GM19452 (cell line): ENCODE data around the gene LATS2.

Experiments
- ATAC-seq: cut with Tn5 transposase; IDR thresholded peaks from one replicate; pipeline ENCODE4 v1.9.1; 2021; ENCODE audit not compliant: unreplicated experiment

The LATS2 gene

DNA sequence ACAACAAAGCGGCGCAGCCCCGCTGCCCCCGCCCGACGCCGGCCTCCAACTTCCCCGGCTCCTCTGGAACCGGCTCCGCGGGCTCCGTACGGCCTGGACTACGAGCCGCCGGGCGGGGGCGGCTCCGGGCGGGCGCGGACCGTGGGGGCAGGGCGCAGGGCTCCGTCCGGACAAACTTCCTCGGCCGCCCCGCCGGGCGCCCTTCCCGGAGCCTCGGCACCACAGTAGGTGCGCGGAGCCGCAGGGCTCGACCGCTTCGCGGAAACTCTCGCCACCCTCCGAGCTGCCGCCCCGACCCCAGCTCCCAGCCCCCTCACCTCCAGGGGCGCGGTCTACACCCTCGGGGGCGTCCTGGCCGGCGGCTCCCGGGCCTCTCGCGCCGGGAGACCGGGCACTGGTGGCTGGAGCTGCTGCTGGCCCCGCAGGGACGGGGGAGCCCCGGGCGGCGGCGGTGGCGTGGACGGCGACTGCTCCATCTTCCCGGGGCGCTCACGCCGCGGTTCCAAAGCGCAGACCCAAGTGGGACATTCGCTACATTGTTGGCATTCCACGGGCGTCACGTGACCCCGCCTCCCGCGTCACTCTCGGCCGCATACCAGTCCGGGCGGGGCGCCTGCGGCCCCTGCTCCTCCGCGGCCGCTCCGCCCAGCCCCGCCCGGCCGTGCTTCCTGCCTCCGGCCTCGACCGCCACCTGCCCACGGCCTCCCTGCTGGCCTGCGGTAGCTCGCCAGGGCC lies at the start of gene LATS2:
LATS2 (minus strand) TSS at position 558 of the 735 bp plus-strand sequence. CDS start 15,560 bp downstream, outside the sequence.
- ATAC-seq, result peak; percentile 91

DNA sequence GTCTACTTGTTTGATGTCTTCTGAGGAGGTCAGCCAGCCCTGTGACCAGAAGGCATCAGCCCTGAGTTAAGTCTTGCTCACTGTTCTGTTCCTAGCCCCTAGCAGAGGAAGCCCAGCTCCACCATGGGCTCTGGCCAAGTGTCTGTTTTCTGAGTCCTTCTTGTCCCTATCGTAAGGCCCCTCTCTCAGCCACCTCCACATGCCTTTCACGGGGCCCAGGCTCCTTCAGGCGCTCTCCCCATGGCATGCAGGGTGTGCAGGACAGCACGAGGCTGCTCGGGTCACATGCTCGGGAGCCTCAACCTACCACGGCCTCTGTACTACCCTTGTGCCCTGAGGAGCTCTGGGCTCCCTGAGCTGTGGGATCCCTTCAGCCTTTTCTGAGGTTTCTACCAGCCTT lies 47.8 kb upstream of the LATS2 start:
- ATAC-seq, result no peak

DNA sequence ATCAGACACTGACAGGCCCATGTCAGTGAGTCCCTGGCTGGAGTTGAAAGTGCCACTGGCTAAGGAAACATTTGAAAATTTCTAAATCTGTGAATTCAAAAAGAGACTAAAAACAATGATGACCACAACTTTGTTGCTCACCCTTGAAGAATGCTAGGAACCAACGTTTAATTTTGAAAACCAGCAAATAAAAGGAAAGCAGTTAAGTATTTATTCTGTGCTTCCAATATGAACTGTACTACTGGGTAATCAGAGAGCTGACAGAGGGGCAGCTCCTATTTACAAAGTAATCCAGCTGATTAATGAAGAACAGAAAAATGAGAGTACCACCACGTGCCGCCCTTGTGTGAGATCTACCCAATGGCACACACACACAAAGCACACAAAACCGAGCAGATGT lies 44.7 kb upstream of the LATS2 start:
- ATAC-seq, result no peak

DNA sequence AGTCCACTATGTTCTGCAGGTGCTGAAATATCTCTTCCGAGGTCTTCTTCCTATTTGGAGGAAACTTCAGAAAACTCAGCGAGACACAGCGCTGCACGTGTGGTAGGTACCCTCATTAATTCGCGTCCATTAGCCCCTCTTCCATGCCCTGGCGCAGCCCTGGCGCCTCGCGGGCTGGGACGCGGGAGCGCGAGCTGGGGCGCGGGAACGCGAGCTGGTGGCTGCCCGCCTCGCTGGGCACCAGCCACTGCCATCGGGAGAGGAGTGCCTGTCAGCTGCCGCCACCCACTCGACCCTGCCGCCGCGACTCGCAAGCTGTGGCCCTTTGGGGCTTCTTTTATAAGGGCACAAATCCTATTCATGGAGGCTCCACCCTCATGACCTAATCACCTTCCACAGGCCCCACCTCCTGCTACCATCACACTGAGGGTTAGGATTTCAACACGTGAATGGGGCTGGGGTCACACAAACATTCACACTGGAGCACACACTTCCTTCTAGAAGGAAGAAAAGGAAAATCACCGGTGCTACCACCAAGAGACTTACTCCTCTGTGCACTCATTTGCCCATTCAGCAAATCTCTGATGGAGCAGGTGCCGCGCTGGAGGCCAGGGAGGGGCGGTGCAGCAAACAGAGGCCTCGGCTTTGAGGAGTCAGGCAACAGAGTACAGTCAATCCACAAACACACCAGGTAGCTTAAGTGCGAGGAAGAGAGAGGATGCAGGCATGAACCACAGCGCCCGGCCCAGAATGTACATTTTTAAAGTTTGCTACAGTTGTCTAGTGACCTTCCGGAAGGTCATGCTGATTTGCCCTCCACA lies 43.0 kb upstream of the LATS2 start:
- no peak for ATAC-seq

DNA sequence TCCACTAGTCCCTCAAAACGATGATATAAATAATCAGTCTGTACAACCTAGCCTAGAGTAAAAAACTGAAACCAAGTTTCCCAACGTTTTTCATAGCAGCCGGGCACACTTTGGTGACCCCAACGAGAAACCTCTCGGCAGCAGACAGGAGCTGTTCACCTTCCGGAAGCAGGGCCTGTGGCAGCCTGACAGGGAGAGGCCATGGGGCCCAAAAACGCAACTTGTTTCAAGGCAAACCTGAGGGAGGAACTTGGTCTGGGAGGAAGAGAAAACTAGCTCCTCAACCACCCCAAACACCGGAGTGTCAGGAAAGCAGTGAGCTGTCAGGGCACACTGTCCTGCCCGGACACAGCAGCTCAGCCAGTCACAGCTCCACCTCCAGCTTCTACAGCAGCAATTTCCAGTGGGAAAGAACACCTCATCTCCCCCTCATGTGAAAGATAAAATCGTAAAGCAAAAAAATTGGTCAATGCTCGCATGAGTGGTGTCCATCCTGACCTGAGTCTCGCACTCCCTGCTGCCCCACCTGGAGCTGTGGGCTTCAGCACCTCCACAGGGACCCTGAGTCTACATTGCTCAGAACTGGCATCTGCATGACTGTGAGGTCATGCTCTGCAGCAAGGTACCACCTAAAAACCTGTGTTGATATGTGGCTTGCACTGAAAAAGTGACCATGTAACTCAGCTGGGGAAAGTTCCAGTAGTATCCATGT lies 40.6 kb upstream of the LATS2 start:
- ATAC-seq, result no peak

DNA sequence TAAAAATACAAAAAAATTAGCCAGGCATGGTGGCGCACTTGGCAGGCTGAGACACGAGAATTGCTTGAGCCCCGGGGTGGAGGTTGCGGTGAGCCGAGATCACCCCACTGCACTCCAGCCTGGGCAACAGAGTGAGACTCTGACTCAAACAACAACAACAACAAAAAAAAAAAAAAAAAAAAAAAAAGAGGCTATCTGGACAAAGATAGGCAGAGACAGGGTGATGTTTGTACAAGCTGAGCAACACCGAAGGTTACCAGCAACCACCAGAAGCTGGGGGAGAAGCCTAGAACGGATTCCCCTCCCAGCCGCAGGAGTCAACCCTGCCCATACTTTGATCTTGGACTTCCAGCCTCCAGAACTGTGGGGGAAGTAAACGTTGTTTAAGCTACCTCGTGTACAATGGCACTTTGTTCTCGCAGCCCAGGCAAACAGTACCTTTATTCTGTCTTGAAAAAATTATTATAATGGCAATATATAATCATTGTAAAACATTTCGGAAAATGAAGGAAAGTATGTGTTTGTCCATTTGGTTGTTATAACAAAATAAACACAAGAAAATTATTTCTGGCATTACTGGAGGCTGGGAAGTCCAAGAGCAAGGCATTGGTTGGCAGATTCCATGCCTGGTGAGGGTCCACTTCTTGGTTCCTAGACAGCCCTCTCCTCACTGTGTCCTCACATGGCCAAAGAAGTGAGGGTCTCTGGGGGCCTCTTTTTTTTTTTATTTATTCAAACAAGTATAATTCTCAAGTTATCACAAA lies 39.8 kb upstream of the LATS2 start:
- no peak for ATAC-seq

DNA sequence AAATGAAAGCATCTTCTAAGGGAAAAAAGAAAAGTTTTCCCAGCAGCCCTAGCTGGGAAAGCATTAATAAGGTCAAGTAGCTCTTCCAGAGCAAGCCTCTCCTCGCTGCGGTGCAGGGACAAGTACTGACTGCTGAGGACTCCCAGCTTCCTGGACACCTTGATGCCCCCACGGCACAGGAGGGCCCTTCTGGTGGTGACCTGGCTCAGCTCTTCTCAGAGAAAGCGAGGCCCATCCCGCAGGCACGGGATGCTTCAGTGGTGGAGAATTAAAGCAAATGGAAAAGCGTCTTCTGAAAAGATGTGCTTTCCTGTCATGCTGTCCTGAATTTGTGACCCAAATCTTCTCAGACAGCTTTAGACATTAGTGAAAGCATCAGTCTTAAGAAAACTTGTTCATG lies 38.8 kb upstream of the LATS2 start:
- no peak for ATAC-seq

DNA sequence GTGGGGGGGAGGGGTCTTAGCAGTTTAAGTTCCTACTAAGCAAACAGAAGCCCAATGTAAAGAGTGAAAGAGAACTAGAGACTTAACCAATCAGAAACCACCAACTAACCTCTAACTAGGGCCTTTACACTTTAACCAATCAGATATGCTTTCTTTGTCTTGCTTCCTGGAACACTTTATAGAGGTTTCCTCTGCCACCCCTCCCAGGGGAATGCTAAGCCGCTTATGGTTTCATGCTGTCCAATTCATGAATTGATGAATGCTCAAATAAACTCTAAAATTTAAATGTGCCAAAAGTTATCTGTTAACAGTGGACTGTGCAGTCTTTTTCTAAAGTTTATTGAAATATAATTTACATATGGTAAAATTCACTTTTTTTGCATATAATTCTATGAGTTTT lies 33.9 kb upstream of the LATS2 start:
- no peak for ATAC-seq

DNA sequence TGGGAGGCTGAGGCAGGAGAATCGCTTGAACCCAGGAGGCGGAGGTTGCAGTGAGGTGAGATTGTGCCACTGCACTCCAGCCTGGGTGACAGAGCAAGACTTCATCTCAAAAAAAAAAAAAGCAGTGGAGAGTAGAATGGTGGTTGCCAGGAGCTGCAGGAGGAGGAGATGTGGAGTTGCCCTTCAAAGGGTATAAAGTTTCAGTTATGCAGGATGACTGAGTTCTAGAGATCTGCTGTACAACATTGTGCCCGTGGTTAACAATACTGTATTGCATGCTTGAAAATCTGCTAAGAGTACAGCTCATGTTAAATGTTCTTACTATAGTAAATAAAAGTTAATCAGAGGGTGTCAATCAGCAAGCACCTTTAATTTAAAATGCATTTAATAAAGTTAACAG lies 28.4 kb upstream of the LATS2 start:
- ATAC-seq, result no peak

DNA sequence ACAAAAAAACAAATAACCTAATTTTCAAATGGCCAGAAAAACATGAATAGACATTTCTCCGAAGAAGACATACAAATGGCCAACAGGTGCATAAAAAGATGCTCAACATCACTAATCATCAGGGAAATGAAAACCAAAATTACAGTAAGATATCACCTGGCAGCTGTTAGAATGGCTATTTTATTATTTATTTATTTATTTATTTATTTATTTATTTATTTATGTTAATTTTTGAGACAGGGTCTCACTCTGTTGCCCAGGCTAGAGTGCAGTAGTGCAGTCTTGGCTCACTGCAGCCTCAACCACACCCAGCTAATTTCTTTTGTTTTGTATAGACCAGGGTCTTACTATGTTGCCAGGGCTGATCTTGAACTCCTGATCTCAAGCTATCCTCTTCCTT lies 27.1 kb upstream of the LATS2 start:
- ATAC-seq, result no peak

DNA sequence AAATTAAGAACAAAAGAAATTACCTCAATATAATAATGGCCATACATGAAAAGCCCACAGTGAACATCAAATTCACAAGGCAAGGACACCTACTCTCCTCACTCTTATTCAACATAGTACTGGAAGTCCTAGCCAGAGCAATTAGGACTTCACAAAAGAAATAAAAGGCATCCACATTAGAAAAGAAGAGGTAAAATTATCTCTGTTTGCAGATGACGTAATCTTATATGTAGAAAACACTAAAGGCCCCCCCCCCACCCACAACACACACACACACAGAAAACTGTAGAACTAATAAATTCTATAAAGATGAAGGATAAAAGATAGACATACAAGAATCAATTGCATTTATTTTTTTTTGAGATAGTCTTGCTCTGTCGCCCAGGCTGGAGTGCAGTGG lies 25.5 kb upstream of the LATS2 start:
- ATAC-seq, result no peak

DNA sequence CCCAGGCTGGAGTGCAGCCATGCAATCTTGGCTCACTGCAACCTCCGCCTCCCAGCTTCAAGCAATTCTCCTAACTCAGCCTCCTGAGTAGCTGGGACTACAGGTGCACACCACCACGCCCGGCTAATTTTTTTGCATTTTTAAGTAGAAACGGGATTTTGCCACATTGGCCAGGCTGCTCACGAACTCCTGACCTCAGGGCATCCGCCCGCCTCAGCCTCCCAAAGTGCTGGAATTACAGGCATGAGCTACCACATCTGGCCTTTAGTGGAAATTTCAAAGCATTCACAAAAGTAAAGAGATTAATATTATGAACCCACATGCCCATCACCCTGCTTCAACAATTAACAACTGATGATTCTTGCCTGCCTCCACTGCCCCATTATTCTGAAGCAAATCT lies 20.5 kb upstream of the LATS2 start:
- ATAC-seq, result no peak

DNA sequence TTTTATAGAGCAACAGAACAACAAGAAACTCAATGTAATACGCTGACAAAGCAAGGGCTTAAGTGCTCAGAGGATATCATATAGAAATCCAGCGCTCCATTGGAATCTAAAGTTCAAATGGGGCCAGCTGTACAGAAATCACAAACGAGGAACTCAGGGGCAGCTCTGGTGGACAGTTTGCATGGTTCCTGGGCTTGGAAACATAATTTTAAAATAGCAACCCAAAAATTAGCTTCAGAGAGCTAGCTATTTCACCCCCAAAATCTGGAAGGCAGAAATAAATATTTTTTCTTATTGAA lies 19.2 kb upstream of the LATS2 start:
- no peak for ATAC-seq

DNA sequence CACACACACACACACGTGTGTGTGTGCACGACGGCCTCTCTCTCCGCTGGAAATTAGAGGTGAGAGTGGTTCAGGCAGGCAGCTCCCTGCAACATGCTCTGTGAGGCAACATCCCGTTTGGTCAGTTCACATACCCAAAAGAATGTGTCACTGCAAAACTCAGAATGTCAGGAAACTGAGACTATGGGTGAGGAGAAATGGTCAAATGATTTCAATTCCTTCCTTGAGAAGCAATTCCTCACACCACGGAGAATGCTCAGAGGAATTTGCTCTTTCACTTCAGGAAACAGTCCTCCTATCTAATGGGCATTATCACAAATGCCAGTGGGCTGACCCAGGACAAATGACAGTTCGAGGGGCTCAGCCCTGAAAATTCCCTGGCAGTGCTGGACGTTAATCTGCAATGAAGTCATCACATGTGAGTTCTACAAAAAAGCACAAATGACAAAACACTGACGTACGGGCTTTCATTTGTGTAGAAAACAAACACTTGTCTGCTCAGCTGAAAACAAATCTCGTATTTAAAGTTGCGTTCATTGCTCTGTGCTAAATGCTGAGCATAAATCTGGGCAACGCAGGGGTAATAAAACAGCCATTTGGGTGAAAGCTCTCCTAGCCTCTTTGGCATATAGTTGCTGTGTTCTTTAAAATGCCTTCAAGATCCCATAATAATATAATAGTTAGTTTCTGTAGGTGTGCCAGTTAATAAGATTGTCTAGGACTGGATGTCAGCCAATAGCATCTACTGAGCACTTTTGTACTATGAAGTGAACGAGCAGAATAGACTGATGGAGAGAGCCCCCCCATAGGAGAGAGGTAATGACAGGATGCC lies 18.6 kb upstream of the LATS2 start:
- no peak for ATAC-seq

DNA sequence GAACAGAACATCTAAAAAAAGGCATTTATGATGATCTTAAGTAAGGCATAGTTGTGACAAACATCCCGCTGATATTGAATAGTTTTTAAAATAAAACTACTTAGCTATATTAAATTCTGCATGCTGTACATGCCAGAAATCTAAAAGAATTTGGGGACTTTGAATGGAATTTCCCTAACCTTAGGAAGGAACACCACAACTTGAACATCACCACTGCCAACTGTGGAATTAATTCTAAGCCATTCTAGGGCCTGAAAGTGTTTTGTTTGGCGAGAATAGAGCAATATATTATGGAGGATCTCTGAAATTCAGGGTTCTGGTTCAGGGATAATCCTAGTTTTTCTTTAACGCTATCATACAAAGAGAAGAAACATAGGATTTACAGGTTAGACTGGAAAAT lies 17.8 kb upstream of the LATS2 start:
- ATAC-seq, result no peak

DNA sequence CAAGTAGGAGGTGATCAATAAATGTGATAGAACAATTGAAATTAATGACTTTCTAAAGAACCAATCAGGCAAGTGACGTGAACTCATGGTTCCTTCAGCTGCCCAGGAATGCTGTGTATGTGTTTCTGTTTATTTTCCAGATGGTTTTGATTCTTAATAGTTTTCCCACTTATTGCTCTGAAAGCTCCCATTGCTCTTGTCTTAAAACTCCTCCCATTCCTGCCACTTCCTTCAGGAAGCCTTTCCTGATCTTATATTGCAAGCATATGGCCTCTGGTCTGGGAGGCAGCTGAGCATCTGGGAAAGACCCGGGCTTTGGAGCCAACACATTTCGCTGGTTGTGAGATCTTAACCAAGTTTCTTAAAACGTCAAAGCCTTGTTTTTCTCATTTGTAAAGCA lies 17.1 kb upstream of the LATS2 start:
- no peak for ATAC-seq

DNA sequence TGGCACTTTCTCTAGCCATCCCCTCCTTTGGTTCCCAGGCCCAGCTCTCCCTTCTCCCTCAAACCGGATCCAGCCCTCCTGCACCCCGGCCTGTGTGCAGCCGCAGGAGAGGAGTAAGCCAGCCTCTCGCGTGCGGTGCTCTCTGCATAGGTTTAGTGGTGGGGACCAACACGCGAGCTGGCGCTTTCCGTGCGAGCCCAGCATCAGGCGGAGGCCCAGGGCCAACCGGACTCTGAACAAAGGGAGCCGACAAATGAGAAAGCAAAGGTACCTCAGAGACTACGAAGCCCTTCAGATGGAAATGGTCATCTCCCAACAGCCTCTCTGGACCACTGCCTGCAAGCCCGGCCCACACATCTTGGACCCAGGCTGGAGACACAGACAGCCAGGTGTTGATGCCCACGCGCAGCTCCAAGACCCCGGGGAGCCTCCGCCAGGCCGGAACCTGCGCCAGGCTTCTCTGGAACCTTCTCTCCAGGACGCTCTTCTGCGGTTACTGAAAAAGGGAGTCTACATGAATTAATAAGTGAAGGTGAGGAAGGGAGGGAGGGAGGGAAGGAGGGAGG lies 16.5 kb upstream of the LATS2 start:
- no peak for ATAC-seq

DNA sequence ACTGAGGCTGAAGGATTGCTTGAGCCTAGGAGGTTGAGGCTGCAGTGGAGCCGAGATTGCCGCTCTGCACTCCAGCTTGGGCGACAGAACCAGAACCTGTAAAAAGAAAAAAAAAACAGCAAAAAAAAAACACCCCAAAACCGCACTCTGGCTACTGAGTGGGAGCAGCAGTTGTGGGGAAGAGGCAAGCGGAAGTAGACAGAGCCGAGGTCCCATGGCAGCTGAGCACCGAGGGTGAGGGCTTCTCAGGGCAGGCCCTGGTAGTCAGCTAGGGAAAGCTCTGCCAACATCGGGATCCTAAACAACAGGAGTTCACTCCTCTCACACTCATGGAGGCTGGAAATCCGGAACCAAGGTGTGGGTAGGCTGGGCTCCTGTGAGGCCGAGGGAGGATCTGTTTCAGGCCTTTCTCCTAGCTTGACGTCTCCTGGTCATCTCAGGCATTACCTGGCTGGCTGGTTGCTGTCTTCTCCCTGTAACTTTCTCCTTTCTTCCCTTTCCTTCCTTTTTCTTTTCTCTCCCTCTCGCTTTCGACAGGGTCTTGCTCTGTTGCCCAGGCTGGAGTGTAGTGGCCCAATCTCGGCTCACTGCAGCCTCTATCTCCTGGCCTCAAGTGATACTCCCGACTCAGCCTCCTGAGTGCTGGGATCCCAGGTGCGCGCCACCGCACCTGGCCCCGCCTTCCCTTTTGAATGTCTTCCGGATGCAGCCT lies 15.8 kb upstream of the LATS2 start:
- ATAC-seq, result no peak

DNA sequence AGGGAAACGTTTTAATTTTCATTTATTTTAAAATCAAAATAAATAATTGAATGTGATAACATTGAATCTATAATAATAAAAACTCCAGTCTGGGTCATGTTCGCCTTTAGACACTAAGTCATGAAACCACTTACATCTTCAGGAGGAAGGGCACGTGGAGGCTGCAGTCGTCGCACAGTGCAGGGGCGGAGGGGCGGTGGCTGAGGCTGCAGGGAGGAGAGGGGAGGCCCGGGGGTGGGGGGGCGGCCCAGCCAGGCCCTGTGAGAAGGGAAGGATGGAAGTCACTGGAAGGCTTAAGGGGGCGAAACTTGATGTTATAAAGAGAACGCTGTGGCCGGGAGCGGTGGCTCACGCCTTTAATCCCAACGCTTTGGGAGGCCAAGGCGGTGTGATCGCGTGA lies 14.9 kb upstream of the LATS2 start:
- no peak for ATAC-seq
